Breast epithelium (tissue), 3 donors: ENCODE results near the gene RAP2C.

Experiments
- CTCF ChIP-seq, 3 donors: fragments of 450-650 bp; IDR thresholded peaks; one replicate each; pipeline ENCODE4 v1.5.1; 2016 to 2017; ENCODE audit warnings: antibody characterized with exemption in 3 of 3, mild to moderate bottlenecking in 3 of 3, moderate library complexity in 3 of 3
- POLR2A ChIP-seq: fragments of 450-650 bp; IDR thresholded peaks from one replicate; pipeline ENCODE4 v1.6.1; 2016; ENCODE audit warnings: antibody characterized with exemption, mild to moderate bottlenecking, moderate library complexity
- POLR2AphosphoS5 ChIP-seq, 3 donors: sonication (generic); formaldehyde crosslinking; IDR thresholded peaks; one replicate each; pipeline ENCODE4 v1.6.1; 2017; ENCODE audit warnings: antibody characterized with exemption in 3 of 3

- TF ChIP-seq CTCF (IDR thresholded peaks at IDR 0.05) (no peak), POLR2A (no peak), POLR2AphosphoS5 (IDR thresholded peaks at IDR 0.05) (no peak)
These were observed 49.7 kb downstream of the RAP2C start for GRCh38 chrX:132169554-132169953.
